Fibroblast of lung (primary cell): ENCODE measurements around the gene STARD8. TPM values are rescaled to one million over a fixed set of nuclear protein-coding genes. Genes with fewer than 3 reads are reported as not detected.

Experiments used
- DNase-seq, 2 donors: peaks; one replicate each; pipeline versions ENCODE4 v3.0.0 to v3.0.0-alpha.2; 2010; ENCODE audit warnings: low read depth in 2 of 2
- H2AFZ ChIP-seq: 2 replicates; pipeline ENCODE4 v1.5.1; 2012; ENCODE audit warnings: low read length, control low read depth, inconsistent platforms
- H3K27ac ChIP-seq: 2 replicates; pipeline ENCODE4 v1.5.1; 2011; ENCODE audit warnings: low read length, control low read depth; ENCODE audit not compliant: insufficient read depth
- H3K27me3 ChIP-seq: 2 replicates; pipeline ENCODE4 v1.5.1; 2011; ENCODE audit warnings: mild to moderate bottlenecking, low read length; ENCODE audit not compliant: control insufficient read depth, insufficient read depth
- H3K36me3 ChIP-seq: 2 replicates; pipeline ENCODE4 v1.5.1; 2011; ENCODE audit warnings: low read length; ENCODE audit not compliant: control insufficient read depth, insufficient read depth
- H3K4me1 ChIP-seq: 2 replicates; pipeline ENCODE4 v1.5.1; 2011; ENCODE audit warnings: low read length; ENCODE audit not compliant: control insufficient read depth, insufficient read depth; ENCODE audit errors: extremely low read depth
- H3K4me2 ChIP-seq: 2 replicates; pipeline ENCODE4 v1.5.1; 2011; ENCODE audit warnings: low read length, control low read depth; ENCODE audit not compliant: insufficient read depth; ENCODE audit errors: extremely low read depth
- H3K4me3 ChIP-seq, 4 experiments: fragments of 200-600 bp in 1 of 4; sonication (generic) in 1 of 4; replicated peaks in 1 of 4; 2 replicates each; pipeline ENCODE4 v1.5.1; 2011 to 2016; ENCODE audit warnings: low read length in 4 of 4, low read depth in 3 of 4, mild to moderate bottlenecking in 3 of 4, control low read depth in 2 of 4, inconsistent platforms in 1 of 4, mixed read lengths in 1 of 4; ENCODE audit not compliant: insufficient read depth in 1 of 4; ENCODE audit errors: control extremely low read depth in 1 of 4
- H3K79me2 ChIP-seq: 2 replicates; pipeline ENCODE4 v1.5.1; 2012; ENCODE audit warnings: mild to moderate bottlenecking, low read length, inconsistent platforms; ENCODE audit not compliant: control insufficient read depth, insufficient read depth
- H3K9ac ChIP-seq: 2 replicates; pipeline ENCODE4 v1.5.1; 2011; ENCODE audit warnings: mild to moderate bottlenecking, low read length, control low read depth; ENCODE audit not compliant: insufficient read depth
- H3K9me3 ChIP-seq: 2 replicates; pipeline ENCODE4 v1.5.1; 2012; ENCODE audit warnings: low read depth, low read length; ENCODE audit not compliant: control insufficient read depth, insufficient read depth
- H4K20me1 ChIP-seq: 2 replicates; pipeline ENCODE4 v1.5.1; 2011; ENCODE audit warnings: low read length; ENCODE audit not compliant: control insufficient read depth, insufficient read depth; ENCODE audit errors: extremely low read depth
- EZH2 ChIP-seq: IDR thresholded peaks from 2 replicates; pipeline ENCODE4 v1.5.1; 2012; ENCODE audit warnings: low read length, control low read depth, mild to moderate bottlenecking; ENCODE audit errors: missing control alignments
- polyA plus RNA-seq, 2 donors: library from polyadenylated mRNA; depleted of rRNA in 1 of 2; stranded (reverse) in 1 of 2; unstranded in 1 of 2; fragments of >200 nt; gene quantifications; 2 replicates each; pipeline ENCODE4 v1.2.1, GENCODE V29; 2011 to 2012; ENCODE audit warnings: missing spikeins in 1 of 2
- total RNA-seq: library from RNA; depleted of rRNA; stranded (reverse); fragments of >200 nt; gene quantifications from 2 replicates; pipeline ENCODE4 v1.2.1, GENCODE V29; 2014
- TF ChIP-seq, protein P1 (sequence below), 2 donors: IDR thresholded peaks in 1 of 2; conservative IDR thresholded peaks in 1 of 2; 1 replicate in 1 of 2; 2 replicates in 1 of 2; pipeline ENCODE4 v1.5.1; 2011 to 2012; ENCODE audit warnings: low read length in 2 of 2, control low read depth in 1 of 2, inconsistent platforms in 1 of 2, low read depth in 1 of 2, mild to moderate bottlenecking in 1 of 2

Gene STARD8
- total and polyA plus RNA-seq, 2 donors (not counting 1 experiment from before 2014, with no cell fraction given) = 0.76 to 1.5 TPM

DNA sequence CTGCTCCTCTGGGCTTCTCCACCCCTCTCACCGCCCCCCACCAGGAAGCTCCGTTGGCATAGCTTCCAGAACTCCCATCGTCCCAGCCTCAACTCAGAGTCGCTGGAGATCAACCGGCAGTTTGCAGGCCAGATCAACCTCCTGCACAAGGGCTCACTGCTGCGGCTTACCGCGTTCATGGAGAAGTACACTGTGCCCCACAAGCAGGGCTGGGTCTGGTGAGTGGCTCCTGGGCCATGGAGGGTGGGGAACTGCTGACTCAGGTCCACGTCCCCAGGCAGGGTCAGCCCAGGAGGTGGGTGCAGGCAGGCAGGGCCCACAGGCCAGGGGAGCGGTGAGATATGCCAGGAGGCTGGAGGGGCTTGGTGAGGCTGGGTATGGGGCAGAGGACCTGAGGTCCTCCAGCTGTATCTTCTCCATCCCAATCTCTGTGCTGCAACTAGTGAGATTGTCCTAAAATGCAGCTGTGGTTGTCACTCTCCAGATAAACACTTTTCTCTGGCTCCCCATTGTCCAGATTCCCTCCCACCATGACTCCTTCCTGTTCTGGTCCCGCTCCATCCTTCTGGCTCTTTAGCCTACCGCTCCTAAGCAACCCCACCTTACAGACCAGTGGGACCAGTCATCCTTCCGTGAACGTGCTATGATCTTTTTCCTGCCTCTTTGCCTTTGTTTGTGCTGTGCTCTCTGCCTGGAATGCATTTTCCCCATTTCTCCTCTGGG, 71.9 kb downstream of the STARD8 start:
- no peaks in the 10 kb centered on the region for H3K36me3 ChIP-seq
- H3K4me3 ChIP-seq = no peak overlapping the region
- H3K27me3 ChIP-seq = no peaks in the 10 kb centered on the region
- H3K9ac ChIP-seq = no peak overlapping the region
- no peak overlapping the region for H2AFZ ChIP-seq
- H3K4me1 ChIP-seq = no peaks in the 10 kb centered on the region
- H4K20me1 ChIP-seq = no peaks in the 10 kb centered on the region
- H3K27ac ChIP-seq = no peak overlapping the region
- no peaks in the 10 kb centered on the region for H3K9me3 ChIP-seq
- H3K79me2 ChIP-seq = no peaks in the 10 kb centered on the region
- no peak overlapping the region for H3K4me2 ChIP-seq
- TF ChIP-seq, protein P1, sequence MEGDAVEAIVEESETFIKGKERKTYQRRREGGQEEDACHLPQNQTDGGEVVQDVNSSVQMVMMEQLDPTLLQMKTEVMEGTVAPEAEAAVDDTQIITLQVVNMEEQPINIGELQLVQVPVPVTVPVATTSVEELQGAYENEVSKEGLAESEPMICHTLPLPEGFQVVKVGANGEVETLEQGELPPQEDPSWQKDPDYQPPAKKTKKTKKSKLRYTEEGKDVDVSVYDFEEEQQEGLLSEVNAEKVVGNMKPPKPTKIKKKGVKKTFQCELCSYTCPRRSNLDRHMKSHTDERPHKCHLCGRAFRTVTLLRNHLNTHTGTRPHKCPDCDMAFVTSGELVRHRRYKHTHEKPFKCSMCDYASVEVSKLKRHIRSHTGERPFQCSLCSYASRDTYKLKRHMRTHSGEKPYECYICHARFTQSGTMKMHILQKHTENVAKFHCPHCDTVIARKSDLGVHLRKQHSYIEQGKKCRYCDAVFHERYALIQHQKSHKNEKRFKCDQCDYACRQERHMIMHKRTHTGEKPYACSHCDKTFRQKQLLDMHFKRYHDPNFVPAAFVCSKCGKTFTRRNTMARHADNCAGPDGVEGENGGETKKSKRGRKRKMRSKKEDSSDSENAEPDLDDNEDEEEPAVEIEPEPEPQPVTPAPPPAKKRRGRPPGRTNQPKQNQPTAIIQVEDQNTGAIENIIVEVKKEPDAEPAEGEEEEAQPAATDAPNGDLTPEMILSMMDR (conservative IDR thresholded peaks at IDR 0.05 in 1 of 2, IDR thresholded peaks at IDR 0.05 in 1 of 2; ENCODE audit: low read depth in 1 of 2, low read length in 2 of 2) = no peak
- TF ChIP-seq EZH2 = no peak
- DNase-seq = no peak

DNA sequence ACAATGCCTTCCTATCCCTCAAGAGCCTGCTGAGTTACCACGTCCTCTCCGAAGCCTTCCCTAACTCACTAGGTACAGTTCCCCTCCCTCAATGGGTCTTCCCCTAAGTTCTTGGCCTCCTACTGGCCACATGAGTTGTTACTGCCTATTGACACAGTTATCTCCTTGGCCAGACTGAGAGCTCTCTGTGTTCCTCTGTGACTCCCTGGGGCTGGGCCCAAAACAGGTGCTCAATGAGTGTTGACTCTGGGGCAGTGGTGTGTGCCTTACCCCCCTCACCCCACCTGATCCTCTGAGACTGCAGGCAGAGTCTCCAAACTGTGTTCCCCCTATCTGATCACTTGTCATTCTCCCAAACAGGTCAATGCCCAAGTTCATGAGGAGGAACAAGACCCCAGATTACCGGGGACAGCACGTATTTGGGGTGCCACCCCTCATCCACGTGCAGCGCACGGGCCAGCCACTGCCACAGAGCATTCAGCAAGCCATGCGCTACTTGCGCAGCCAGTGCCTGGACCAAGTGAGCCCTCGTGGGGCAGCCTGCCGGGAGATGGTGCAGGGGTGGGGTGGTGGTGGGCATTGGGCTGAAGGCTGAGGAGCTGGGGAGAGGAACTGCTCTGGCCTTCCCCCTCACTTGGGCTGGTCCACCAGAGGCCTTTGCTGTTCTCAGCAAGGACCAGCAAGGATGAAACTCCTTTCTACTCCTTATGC, 72.6 kb downstream of the STARD8 start:
- no peaks in the 10 kb centered on the region for H3K9me3 ChIP-seq
- DNase-seq = peak in 1 of 2 donors; percentile 1
- no peaks in the 10 kb centered on the region for H3K27me3 ChIP-seq
- no peaks in the 10 kb centered on the region for H3K79me2 ChIP-seq
- H4K20me1 ChIP-seq = no peaks in the 10 kb centered on the region
- H3K4me1 ChIP-seq = no peaks in the 10 kb centered on the region
- H3K4me2 ChIP-seq = no peak overlapping the region
- no peak overlapping the region for H3K9ac ChIP-seq
- TF ChIP-seq, protein P1 (conservative IDR thresholded peaks at IDR 0.05 in 1 of 2, IDR thresholded peaks at IDR 0.05 in 1 of 2; ENCODE audit: low read depth in 1 of 2, low read length in 2 of 2) = no peak
- no peak for TF ChIP-seq EZH2
- no peaks in the 10 kb centered on the region for H3K36me3 ChIP-seq
- no peak overlapping the region for H2AFZ ChIP-seq
- no peak overlapping the region for H3K27ac ChIP-seq
- H3K4me3 ChIP-seq = no peak overlapping the region

DNA sequence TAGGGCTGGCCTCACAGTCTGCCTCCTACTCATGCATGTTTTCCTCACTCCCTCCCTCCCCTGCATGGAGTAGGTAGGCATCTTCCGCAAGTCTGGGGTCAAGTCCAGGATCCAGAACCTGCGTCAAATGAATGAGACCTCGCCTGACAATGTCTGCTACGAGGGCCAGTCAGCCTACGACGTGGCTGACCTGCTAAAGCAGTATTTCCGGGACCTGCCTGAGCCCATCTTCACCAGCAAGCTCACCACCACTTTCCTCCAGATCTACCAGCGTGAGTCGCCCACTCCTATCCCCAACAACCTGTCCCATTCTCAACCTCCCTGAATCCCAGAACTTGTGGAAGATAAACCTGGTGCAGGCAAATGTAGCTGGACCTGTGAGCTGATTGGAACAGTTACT, 73.4 kb downstream of the STARD8 start:
- no peaks in the 10 kb centered on the region for H3K4me1 ChIP-seq
- H3K4me2 ChIP-seq = no peak overlapping the region
- H2AFZ ChIP-seq = no peak overlapping the region
- H4K20me1 ChIP-seq = no peaks in the 10 kb centered on the region
- DNase-seq = no peak
- H3K27ac ChIP-seq = no peak overlapping the region
- no peaks in the 10 kb centered on the region for H3K27me3 ChIP-seq
- no peaks in the 10 kb centered on the region for H3K9me3 ChIP-seq
- H3K9ac ChIP-seq = no peak overlapping the region
- no peaks in the 10 kb centered on the region for H3K36me3 ChIP-seq
- TF ChIP-seq, protein P1 (conservative IDR thresholded peaks at IDR 0.05 in 1 of 2, IDR thresholded peaks at IDR 0.05 in 1 of 2; ENCODE audit: low read depth in 1 of 2, low read length in 2 of 2) = no peak
- TF ChIP-seq EZH2 = no peak
- H3K4me3 ChIP-seq = no peak overlapping the region
- H3K79me2 ChIP-seq = no peaks in the 10 kb centered on the region
